Tracheal epithelial cell (primary cell): ENCODE data around the gene DDX28. TPM values are rescaled to one million over a fixed set of nuclear protein-coding genes. Genes with fewer than 3 reads are reported as not detected.

Source experiments
- total RNA-seq: library from RNA; depleted of rRNA; stranded (reverse); fragments of >200 nt; gene quantifications from 2 replicates; pipeline ENCODE4 v1.2.1, GENCODE V29; 2014

Gene DDX28
- total RNA-seq = 14.3 and 14.5 TPM in 2 replicates

GRCh38 chr16:68022728-68023537 is at the start of gene DDX28, which contains the start of gene DUS2:
Gene DDX28, minus strand, starts transcription at chr16:68023232. Its CDS starts 30 bp downstream, at chr16:68023202.
Gene DUS2, plus strand, starts transcription at chr16:68023284. Its CDS starts 14,740 bp downstream, at chr16:68038024.

GRCh38 chr16:68015681-68016080 is 7.4 kb downstream of the DDX28 start, which contains the start of gene DPEP2NB:
Gene DPEP2NB, minus strand, starts transcription at chr16:68015911. Its CDS starts 141 bp downstream, at chr16:68015770.

GRCh38 chr16:67998779-67999688 is 24.0 kb downstream of the DDX28 start, which contains the start of gene DPEP2:
Gene DPEP2, minus strand, starts transcription at chr16:67999484. Its CDS starts 6,272 bp downstream, at chr16:67993212.

GRCh38 chr16:67979955-67980678 is 42.9 kb downstream of the DDX28 start, which contains the start of gene DPEP3:
Gene DPEP3, minus strand, starts transcription at chr16:67980499. Its CDS starts 119 bp downstream, at chr16:67980380.

Other genes with a start within 250 kb of the DDX28 start
- 3.2 and 3.4 TPM in 2 replicates for gene RANBP10, start 216.7 kb downstream of the DDX28 start, total RNA-seq
- gene TSNAXIP1, start 216.3 kb downstream of the DDX28 start, total RNA-seq = 0.85 TPM in 1 of 2 replicates, not detected in the other
- 33.5 and 58.0 TPM in 2 replicates for gene THAP11, start 180.9 kb downstream of the DDX28 start, total RNA-seq
- gene NUTF2, start 176.3 kb downstream of the DDX28 start, total RNA-seq = 120 and 223 TPM in 2 replicates
- 8.1 and 19.8 TPM in 2 replicates for gene CENPT, start 175.5 kb downstream of the DDX28 start, total RNA-seq
- gene EDC4, start 150.2 kb downstream of the DDX28 start, total RNA-seq = 37.9 and 48.0 TPM in 2 replicates
- gene NRN1L, start 138.3 kb downstream of the DDX28 start, total RNA-seq = 1.7 TPM in 1 of 2 replicates, not detected in the other
- 8.2 and 13.6 TPM in 2 replicates for gene PSKH1, start 130.0 kb downstream of the DDX28 start, total RNA-seq
- gene CTRL, start 91.4 kb downstream of the DDX28 start, total RNA-seq = 0.24 TPM in 1 of 2 replicates, not detected in the other
- 19.2 and 61.2 TPM in 2 replicates for gene PSMB10, start 86.4 kb downstream of the DDX28 start, total RNA-seq
- 1.4 and 3.2 TPM in 2 replicates for gene LCAT, start 79.1 kb downstream of the DDX28 start, total RNA-seq
- gene SLC12A4, start 54.6 kb downstream of the DDX28 start, total RNA-seq = 22.2 and 41.4 TPM in 2 replicates
- not detected in 2 replicates for gene DPEP3, start 42.7 kb downstream of the DDX28 start, total RNA-seq
- gene DPEP2, start 23.7 kb downstream of the DDX28 start, total RNA-seq = under 0.01 TPM in 1 of 2 replicates, not detected in the other
- gene DPEP2NB, start 7.3 kb downstream of the DDX28 start, total RNA-seq = not detected in 2 replicates
- gene DUS2, start 52 bp upstream of the DDX28 start, total RNA-seq = 17.7 and 19.8 TPM in 2 replicates
- 4.6 and 11.7 TPM in 2 replicates for gene NFATC3, start 62.1 kb upstream of the DDX28 start, total RNA-seq
- gene ESRP2, start 212.9 kb upstream of the DDX28 start, total RNA-seq = 27.5 and 45.6 TPM in 2 replicates
- 10.2 and 10.6 TPM in 2 replicates for gene PLA2G15, start 222.1 kb upstream of the DDX28 start, total RNA-seq
- 8.4 and 10.4 TPM in 2 replicates for gene SLC7A6, start 241.3 kb upstream of the DDX28 start, total RNA-seq